IMR-90 (cell line): ENCODE data around the gene MEIKIN. TPM values are rescaled to one million over a fixed set of nuclear protein-coding genes. Genes with fewer than 3 reads are reported as not detected.

ENCODE experiments used
- ATAC-seq: fragments of 200-7000 bp; cut with Tn5 transposase; 2 replicates; pipeline ENCODE4 v1.9.1; 2020; ENCODE audit warnings: low read depth, mild to moderate bottlenecking, moderate library complexity
- BruUV-seq: library from RNA; stranded (reverse); fragments of 400-500 nt; replicated peaks from 2 replicates; lab custom pipeline; 2021; lab: Mats Ljungman, UMichigan
- CTCF ChIA-PET: fragments of 300-600 bp; formaldehyde crosslinking; extraction: SDS; loops from one replicate; lab custom pipeline; 2021; ENCODE audit warnings: antibody characterized with exemption; lab: Yijun Ruan, JAX
- POLR2A ChIA-PET: fragments of 300-600 bp; sonication (Branson Sonifier 250); formaldehyde crosslinking; loops from one replicate; lab custom pipeline; 2022; ENCODE audit warnings: antibody characterized with exemption; ENCODE audit not compliant: unreplicated experiment; lab: Charles Lee
- DNase-seq: peaks from one replicate; pipeline ENCODE4 v3.0.0; 2013
- H2AFZ ChIP-seq: replicated peaks from 2 replicates; pipeline ENCODE3; 2013; ENCODE audit warnings: low read length, mild to moderate bottlenecking; ENCODE audit not compliant: poor library complexity
- H2AK5ac ChIP-seq: 2 replicates; pipeline ENCODE4 v1.6.1; 2013; ENCODE audit warnings: low read depth, low read length, inconsistent platforms
- H2AK9ac ChIP-seq: replicated peaks from 2 replicates; pipeline ENCODE3; 2013; ENCODE audit warnings: mild to moderate bottlenecking, low read depth, low read length, moderate library complexity; ENCODE audit not compliant: poor library complexity
- H2BK120ac ChIP-seq: 2 replicates; pipeline ENCODE4 v1.6.1; 2013; ENCODE audit warnings: low read depth, low read length, inconsistent platforms
- H2BK15ac ChIP-seq: 3 replicates; pipeline ENCODE4 v1.6.1; 2013; ENCODE audit warnings: low read depth, low read length, inconsistent platforms
- H2BK20ac ChIP-seq: 2 replicates; pipeline ENCODE4 v1.6.1; 2013; ENCODE audit warnings: low read depth, mild to moderate bottlenecking, inconsistent platforms, low read length, moderate library complexity
- H2BK5ac ChIP-seq: 2 replicates; pipeline ENCODE4 v1.6.1; 2013; ENCODE audit warnings: mild to moderate bottlenecking, low read depth, low read length, inconsistent platforms; ENCODE audit not compliant: poor library complexity, severe bottlenecking
- H3K14ac ChIP-seq: replicated peaks from 2 replicates; pipeline ENCODE4 v1.6.1; 2013; ENCODE audit warnings: low read depth, low read length, inconsistent platforms
- H3K18ac ChIP-seq: 2 replicates; pipeline ENCODE4 v1.6.1; 2013; ENCODE audit warnings: low read depth, low read length, control low read depth
- H3K23ac ChIP-seq: 2 replicates; pipeline ENCODE4 v1.6.1; 2013; ENCODE audit warnings: low read depth, low read length, inconsistent platforms
- H3K27ac ChIP-seq: 2 replicates; pipeline ENCODE4 v1.5.1; 2013; ENCODE audit warnings: mild to moderate bottlenecking, control low read depth, low read length; ENCODE audit not compliant: insufficient read depth
- H3K27me3 ChIP-seq: 2 replicates; pipeline ENCODE4 v1.6.1; 2013; ENCODE audit warnings: low read length; ENCODE audit not compliant: control insufficient read depth, insufficient read depth
- H3K36me3 ChIP-seq: 2 replicates; pipeline ENCODE4 v1.6.1; 2013; ENCODE audit warnings: low read length, mixed read lengths; ENCODE audit not compliant: control insufficient read depth, insufficient read depth
- H3K4ac ChIP-seq: 2 replicates; pipeline ENCODE4 v1.6.1; 2013; ENCODE audit warnings: low read depth, low read length, inconsistent platforms
- H3K4me1 ChIP-seq: 2 replicates; pipeline ENCODE4 v1.6.1; 2013; ENCODE audit warnings: low read length, mixed read lengths; ENCODE audit not compliant: control insufficient read depth, insufficient read depth
- H3K4me2 ChIP-seq: 2 replicates; pipeline ENCODE4 v1.6.1; 2013; ENCODE audit warnings: low read depth, mild to moderate bottlenecking, control low read depth, low read length, moderate library complexity
- H3K4me3 ChIP-seq: 2 replicates; pipeline ENCODE4 v1.5.1; 2013; ENCODE audit warnings: low read depth, mild to moderate bottlenecking, control low read depth, low read length, moderate library complexity; ENCODE audit not compliant: insufficient read depth
- H3K56ac ChIP-seq: 2 replicates; pipeline ENCODE4 v1.6.1; 2013; ENCODE audit warnings: low read length, inconsistent platforms; ENCODE audit not compliant: insufficient read depth; ENCODE audit errors: extremely low read depth
- H3K79me1 ChIP-seq, 2 experiments: 2 replicates each; pipeline ENCODE4 v1.6.1; 2013; ENCODE audit warnings: low read length in 2 of 2, inconsistent platforms in 1 of 2, low read depth in 1 of 2
- H3K9ac ChIP-seq: 2 replicates; pipeline ENCODE4 v1.6.1; 2013; ENCODE audit warnings: low read depth, low read length, control low read depth
- H3K9me1 ChIP-seq: 2 replicates; pipeline ENCODE4 v1.6.1; 2013; ENCODE audit warnings: low read length, inconsistent platforms; ENCODE audit not compliant: insufficient read depth
- H3K9me3 ChIP-seq: 2 replicates; pipeline ENCODE4 v1.6.1; 2013; ENCODE audit warnings: low read length; ENCODE audit not compliant: control insufficient read depth, insufficient read depth
- H4K20me1 ChIP-seq: 2 replicates; pipeline ENCODE4 v1.6.1; 2013; ENCODE audit warnings: low read length, inconsistent platforms; ENCODE audit not compliant: insufficient read depth
- H4K5ac ChIP-seq: 2 replicates; pipeline ENCODE4 v1.6.1; 2013; ENCODE audit warnings: mild to moderate bottlenecking, low read depth, low read length, control low read depth
- H4K8ac ChIP-seq, 2 experiments: 2 replicates each; pipeline ENCODE4 v1.6.1; 2013; ENCODE audit warnings: low read depth in 2 of 2, low read length in 2 of 2, control low read depth in 1 of 2, inconsistent platforms in 1 of 2
- H4K91ac ChIP-seq: 2 replicates; pipeline ENCODE4 v1.6.1; 2013; ENCODE audit warnings: low read depth, low read length, inconsistent platforms; ENCODE audit not compliant: insufficient read depth
- MAFK ChIP-seq: IDR thresholded peaks from 2 replicates; pipeline ENCODE4 v1.6.1; 2012; ENCODE audit warnings: low read depth, low read length, improper control_type of control experiment
- MXI1 ChIP-seq: IDR thresholded peaks from 2 replicates; pipeline ENCODE4 v1.6.1; 2012; ENCODE audit warnings: low read depth, mild to moderate bottlenecking, low read length, moderate library complexity, borderline replicate concordance
- NFE2L2 ChIP-seq: fragments of 150-350 bp; IDR thresholded peaks from 2 replicates; pipeline ENCODE4 v1.6.1; 2016; ENCODE audit warnings: low read depth, mild to moderate bottlenecking, low read length
- USF2 ChIP-seq: fragments of 150-350 bp; IDR thresholded peaks from 2 replicates; pipeline ENCODE4 v1.6.1; 2017; ENCODE audit warnings: mild to moderate bottlenecking, antibody characterized with exemption, low read length, low read depth
- WGBS, 2 experiments: methylation state at CpG; one replicate each; pipeline versions ENCODE4 v1.1.5 to v1.1.7; 2013; ENCODE audit warnings: missing lambda C conversion rate in 2 of 2; ENCODE audit not compliant: insufficient read length in 1 of 2; ENCODE audit errors: extremely low coverage in 2 of 2; 5-methylcytosine and 5-hydroxymethylcytosine counted together
- dilution Hi-C: fragments of 300-500 bp; cut with HindIII; formaldehyde crosslinking; loops from one replicate; pipeline ENCODE4 v1.14.3; 2018; ENCODE audit warnings: low sequenced_read_pairs; ENCODE audit not compliant: unreplicated experiment
- in situ Hi-C: fragments of 300-500 bp; cut with MboI; formaldehyde crosslinking; loops from 3 replicates; pipeline ENCODE4 v1.14.3; 2019; ENCODE audit warnings: low sequenced_read_pairs, inconsistent platforms, mixed read lengths
- intact Hi-C: fragments of 100-400 bp; cut with micrococcal nuclease; formaldehyde crosslinking; loops from 2 replicates; pipeline ENCODE4 v1.10.0; 2022
- polyA plus RNA-seq, 3 experiments: library from polyadenylated mRNA; depleted of rRNA; stranded (reverse); fragments of >200 nt; gene quantifications; 2 replicates each; pipeline ENCODE4 v1.2.3, GENCODE V29; 2012; ENCODE audit warnings: low replicate concordance in 1 of 3
- total RNA-seq: library from RNA; depleted of rRNA; stranded (reverse); fragments of >200 nt; gene quantifications from 2 replicates; pipeline ENCODE4 v1.2.3, GENCODE V29; 2012; rRNA removed

Gene MEIKIN
- total and polyA plus RNA-seq, 2 of the 4 experiments (the other 2 are of a cell fraction), result not detected

- H2BK120ac ChIP-seq, result no peak overlapping the region
- BruUV-seq, result no TSS peak
- no peak overlapping the region for H4K8ac ChIP-seq
- H2BK20ac ChIP-seq, result no peak overlapping the region
- peaks cover 83% of the 10 kb centered on the region for H4K20me1 ChIP-seq
- TF ChIP-seq MAFK (no peak), MXI1 (no peak), NFE2L2 (no peak), USF2 (no peak)
- peaks cover 14% of the 10 kb centered on the region for H3K9me1 ChIP-seq
- no peak overlapping the region for H3K4ac ChIP-seq
- no peak overlapping the region for H3K4me2 ChIP-seq
- H2AFZ ChIP-seq, result no peak overlapping the region
- H3K9me3 ChIP-seq, result no peaks in the 10 kb centered on the region
- H3K27ac ChIP-seq, result no peak overlapping the region
- no peak overlapping the region for H2BK5ac ChIP-seq
- H2BK15ac ChIP-seq, result no peak overlapping the region
- H3K27me3 ChIP-seq, result no peaks in the 10 kb centered on the region
- no peak overlapping the region for H3K18ac ChIP-seq
- ATAC-seq, result no peak; the same call in 1 of the 2 replicates
- no CpG with 5 or more reads among the region's 1 CpG for WGBS, 2 experiments
- intact Hi-C loops, result no loop called here
- H3K14ac ChIP-seq, result no peak overlapping the region
- ChIA-PET POLR2A (no interaction called here), CTCF (no interaction called here)
- peaks cover 8% of the 10 kb centered on the region; the same call in 1 of the 2 replicates for H3K4me1 ChIP-seq
- no peak overlapping the region for H3K9ac ChIP-seq
- no peak overlapping the region for H4K91ac ChIP-seq
- no peak overlapping the region for H3K4me3 ChIP-seq
- no peaks in the 10 kb centered on the region for H3K36me3 ChIP-seq
- no peak for DNase-seq
- H3K23ac ChIP-seq, result no peak overlapping the region
- in situ Hi-C loops, result no loop called here
- H4K5ac ChIP-seq, result no peak overlapping the region
- dilution Hi-C loops, result no loop called here
- H3K79me1 ChIP-seq, result peaks cover 41 to 79% of the 10 kb centered on the region in 2 experiments
- H2AK9ac ChIP-seq, result no peak overlapping the region
- no peak overlapping the region for H2AK5ac ChIP-seq
- H3K56ac ChIP-seq, result no peak overlapping the region
Observed at GRCh38 chr5:131757830-131758519, 187.5 kb downstream of the MEIKIN start.

Other genes starting within 250 kb of the MEIKIN start
- 34.1 and 40.0 TPM in 2 replicates for gene FNIP1, start 148.6 kb downstream of the MEIKIN start, total RNA-seq
- gene FNIP1, start 148.6 kb downstream of the MEIKIN start, polyA plus RNA-seq (2012; rRNA removed), result 4.8 and 5.6 TPM in 2 replicates
- gene ACSL6, start 66.0 kb upstream of the MEIKIN start, total RNA-seq, result not detected in 2 replicates
- gene ACSL6, start 66.0 kb upstream of the MEIKIN start, polyA plus RNA-seq (2012; rRNA removed), result not detected in 2 replicates
- gene IL3, start 115.0 kb upstream of the MEIKIN start, total RNA-seq, result not detected in 2 replicates
- gene IL3, start 115.0 kb upstream of the MEIKIN start, polyA plus RNA-seq (2012; rRNA removed), result not detected in 2 replicates
- gene CSF2, start 128.1 kb upstream of the MEIKIN start, total RNA-seq, result not detected in 2 replicates
- 0.26 and 0.31 TPM in 2 replicates for gene CSF2, start 128.1 kb upstream of the MEIKIN start, polyA plus RNA-seq (2012; rRNA removed)